ENCODE data around the gene CNDP2.

CNDP2 gene

DNA sequence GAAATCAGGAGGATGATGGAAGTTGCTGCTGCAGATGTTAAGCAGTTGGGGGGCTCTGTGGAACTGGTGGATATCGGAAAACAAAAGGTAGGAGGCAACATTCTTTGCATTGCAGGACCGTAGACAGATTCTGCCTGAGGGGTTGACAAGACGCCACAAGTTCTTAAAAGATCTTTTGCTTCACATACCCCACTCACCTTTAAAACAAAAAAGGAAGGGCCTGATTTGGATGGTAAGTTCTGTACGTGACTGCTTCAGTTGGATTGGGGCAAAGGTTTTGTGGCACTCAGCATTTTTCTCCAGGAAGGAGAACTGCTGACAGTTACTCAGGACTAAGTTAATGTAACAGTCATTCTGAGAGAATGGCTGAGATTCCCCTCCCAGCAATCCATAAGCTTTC, 5.2 kb downstream of the CNDP2 start:
- no peak for DNase-seq

DNA sequence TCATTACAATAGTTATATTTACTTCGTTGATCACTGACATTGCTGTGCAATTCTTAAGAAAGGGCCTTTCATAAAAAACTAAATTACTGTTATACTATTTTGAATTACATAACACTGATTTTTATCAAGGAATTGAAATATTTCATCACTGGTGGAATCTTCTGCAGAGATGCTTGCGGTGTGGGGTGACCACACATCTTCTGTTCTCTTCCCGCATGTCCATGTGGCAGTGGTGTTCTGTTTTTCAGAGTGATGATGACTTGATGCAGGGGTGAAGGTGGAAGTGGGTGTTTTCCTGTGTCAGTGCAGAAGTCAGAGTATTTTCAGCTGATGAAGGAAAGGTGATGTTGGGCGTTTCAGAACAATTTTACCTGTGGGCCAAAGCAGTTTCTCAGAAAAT, 7.0 kb downstream of the CNDP2 start:
- DNase-seq = no peak

DNA sequence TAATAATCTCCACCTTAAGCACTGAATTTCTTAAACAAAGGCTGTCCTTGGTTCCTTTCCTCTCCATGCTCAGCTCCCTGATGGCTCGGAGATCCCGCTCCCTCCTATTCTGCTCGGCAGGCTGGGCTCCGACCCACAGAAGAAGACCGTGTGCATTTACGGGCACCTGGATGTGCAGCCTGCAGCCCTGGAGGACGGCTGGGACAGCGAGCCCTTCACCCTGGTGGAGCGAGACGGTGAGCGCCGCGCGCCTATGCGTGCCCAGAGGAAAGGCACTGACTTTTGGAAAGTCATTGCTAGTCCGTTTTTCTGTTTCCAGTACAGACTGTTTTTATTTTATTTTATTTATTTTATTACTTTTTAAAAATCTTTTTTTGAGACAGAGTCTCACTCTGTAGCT, 9.6 kb downstream of the CNDP2 start:
- DNase-seq = no peak

GRCh38 chr18:74506448-74507084, 10.4 kb downstream of the CNDP2 start:
- DNase-seq = no peak

DNA sequence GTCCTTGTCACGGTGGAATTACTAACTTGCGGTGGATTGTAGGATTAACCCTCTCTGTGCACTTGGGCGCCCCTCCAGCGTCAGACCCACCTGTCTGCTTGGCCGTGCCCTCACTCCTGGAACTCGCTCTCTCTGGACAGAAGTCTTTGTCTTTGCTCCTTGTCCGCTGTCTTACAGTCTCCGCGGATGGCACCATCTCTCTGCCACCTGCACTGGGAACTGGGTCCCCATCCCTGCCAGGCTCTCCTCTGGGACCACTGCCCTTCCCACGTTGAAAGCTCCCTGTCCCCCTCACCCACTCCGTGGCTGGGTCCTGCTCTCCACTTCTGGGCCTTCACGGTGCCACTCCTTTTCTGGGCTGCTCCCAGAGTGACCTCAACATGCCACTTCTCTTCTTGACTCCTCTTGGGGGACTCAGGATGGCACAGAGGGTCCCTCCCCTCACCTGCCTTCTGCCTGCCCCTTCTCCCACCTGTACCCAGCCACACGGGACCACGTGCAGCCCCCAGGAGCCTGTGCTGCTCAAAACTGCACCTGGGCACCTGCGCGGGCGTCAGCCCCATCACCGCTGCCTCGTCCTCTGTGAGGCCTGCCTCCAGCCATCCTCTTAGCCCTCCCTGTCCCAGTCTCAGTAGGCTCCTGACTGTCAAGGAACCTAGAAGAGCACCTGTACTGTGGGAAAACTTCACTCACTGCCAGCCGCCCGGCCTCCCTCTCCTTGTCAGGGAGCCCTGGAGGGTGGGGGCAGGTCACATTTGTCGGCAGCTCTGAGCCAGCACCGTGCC, 11.1 kb downstream of the CNDP2 start:
- no peak for DNase-seq

DNA sequence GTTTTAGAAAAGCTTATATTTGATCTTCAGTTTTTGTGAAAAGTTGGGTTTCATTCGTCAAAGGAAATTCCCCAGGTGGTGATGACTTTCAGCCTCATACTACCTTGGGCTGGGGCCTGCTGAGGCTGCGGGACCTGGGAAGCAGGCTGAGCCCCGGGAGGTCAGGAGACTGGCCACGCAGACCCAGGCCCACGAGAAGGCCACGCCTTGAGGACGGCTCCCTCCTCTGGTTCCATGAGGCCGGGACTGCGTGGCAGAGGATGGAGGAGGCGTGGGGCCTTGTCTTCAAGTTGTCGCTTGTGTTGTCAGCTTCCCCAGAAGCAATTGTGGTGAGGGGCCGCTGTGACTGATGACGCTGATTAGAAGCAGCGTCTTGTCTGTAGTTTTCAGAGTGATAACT, 11.8 kb downstream of the CNDP2 start:
- no peak for DNase-seq

GRCh38 chr18:74508366-74508765, 12.2 kb downstream of the CNDP2 start:
- no peak for DNase-seq

DNA sequence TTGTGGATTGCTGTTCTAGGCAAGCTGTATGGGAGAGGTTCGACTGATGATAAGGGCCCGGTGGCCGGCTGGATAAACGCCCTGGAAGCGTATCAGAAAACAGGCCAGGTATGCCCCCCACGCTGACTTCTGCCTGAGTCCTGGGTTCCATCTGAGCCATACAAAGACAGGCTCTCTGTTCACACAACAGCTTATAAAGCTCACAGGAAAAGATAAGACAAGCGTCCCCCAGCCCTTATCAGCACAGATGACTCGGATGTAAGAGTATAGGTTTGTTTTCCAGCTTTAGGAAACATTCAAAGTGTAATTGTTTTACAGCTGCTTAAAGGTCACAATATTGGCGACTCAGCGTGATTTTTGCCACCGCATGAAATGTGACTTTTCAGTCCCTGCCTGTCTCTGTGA, 12.7 kb downstream of the CNDP2 start:
- DNase-seq = no peak

DNA sequence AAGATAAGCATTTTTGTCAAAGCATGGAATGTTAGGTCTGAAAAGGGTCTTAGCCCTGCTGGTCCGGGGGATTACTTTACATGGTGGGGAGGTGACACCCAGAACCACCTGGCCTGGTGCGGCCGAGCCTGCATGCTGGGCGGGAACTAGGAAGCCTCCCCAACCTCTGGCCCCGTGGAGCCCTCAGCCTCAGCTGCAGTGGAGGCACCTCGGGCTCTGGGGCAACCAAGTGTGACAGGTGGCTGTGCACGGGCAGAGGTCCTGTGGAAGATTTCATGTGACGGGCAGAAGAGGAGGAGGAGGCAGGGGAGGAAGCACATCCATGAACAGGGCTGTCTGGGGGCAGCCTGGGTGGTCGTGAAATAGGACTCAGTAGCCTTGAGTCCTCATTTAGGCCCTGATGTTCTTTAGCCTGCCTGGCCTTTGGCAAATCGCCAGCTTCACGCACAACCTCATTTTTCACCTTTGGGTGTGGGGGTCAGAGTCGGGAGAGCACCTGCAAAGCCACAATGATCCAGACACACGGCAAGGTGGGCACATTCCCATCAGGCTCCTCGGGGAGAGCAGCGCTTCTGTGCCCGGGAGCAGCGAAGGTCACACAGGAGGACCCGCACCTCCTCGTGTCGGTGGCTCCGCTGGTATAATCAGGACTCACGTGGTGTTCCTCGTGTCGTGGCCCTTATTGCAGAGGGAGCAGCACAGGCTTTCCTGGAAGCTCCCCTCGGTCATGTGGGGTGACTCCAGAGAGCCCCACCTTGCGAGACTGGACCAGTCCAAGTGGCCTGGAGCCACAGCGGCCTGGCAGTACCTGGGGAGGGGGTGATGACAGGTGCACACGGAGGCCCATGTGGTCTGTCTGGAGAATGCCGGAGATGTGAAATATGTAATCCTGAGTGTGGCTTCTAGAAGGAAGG, 13.9 kb downstream of the CNDP2 start:
- no peak for DNase-seq

DNA sequence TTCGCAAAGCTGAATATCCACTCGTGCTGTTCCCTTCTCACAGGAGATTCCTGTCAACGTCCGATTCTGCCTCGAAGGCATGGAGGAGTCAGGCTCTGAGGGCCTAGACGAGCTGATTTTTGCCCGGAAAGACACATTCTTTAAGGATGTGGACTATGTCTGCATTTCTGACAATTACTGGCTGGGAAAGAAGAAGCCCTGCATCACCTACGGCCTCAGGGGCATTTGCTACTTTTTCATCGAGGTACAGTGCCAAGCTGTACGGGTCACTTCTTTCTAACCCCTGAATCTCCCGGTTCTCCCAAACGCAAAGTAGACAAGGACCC, 14.6 kb downstream of the CNDP2 start:
- DNase-seq = no peak

DNA sequence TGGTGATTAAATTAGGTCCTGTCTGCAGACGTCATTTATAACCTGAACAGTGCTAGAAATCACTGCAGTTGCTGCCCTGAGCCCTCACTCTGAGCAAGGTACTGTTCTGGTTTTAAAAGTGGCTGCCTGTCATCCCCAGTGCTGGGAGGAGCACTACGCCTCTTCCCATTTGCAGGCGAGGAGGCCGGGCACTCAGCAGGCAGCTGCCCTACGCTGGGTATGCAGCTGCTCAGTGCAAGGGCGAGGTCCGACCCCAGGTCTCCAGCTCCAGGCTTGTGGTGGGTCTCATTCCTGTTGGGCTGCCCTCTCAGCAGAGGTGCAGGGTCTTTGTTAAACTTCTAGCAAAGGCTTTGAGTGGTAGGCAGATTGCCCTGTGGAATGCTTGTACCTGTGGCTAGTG, 15.7 kb downstream of the CNDP2 start:
- DNase-seq = no peak

DNA sequence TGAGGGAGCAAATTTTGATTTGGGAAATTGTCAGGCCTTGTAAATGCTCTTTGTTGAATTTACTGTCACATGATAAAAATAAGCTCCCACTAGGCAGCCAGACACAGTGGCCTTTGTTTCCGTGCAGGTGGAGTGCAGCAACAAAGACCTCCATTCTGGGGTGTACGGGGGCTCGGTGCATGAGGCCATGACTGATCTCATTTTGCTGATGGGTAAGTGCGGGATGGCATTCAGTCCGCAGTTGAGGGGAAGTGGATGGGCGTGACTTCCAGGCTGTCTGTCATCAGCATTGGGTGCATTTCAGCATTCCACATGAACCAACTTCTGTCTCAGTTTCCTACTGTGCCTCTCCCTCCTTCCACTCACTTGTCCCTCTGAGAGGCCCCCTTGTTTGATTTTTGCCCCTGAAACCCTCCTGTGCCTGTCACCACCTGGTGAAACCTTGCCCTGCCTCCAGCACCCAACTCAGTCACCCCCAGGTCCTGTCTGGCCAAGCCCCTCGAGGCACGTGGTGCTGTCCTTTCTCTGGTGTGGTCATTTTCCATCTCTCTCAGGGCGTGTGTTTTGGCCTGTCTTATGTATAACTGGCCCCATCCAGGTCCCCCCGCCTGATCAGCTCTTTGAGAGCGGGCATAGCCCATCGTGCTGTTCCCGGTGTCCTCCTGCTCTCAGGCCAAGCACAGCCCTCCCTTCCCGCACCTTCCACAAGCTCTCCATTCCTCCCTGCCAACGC, 16.3 kb downstream of the CNDP2 start:
- no peak for DNase-seq

GRCh38 chr18:74513149-74513882, 17.2 kb downstream of the CNDP2 start:
- DNase-seq = no peak

- DNase-seq = no peak
Measured at GRCh38 chr18:74513883-74514205, 17.7 kb downstream of the CNDP2 start.

DNA sequence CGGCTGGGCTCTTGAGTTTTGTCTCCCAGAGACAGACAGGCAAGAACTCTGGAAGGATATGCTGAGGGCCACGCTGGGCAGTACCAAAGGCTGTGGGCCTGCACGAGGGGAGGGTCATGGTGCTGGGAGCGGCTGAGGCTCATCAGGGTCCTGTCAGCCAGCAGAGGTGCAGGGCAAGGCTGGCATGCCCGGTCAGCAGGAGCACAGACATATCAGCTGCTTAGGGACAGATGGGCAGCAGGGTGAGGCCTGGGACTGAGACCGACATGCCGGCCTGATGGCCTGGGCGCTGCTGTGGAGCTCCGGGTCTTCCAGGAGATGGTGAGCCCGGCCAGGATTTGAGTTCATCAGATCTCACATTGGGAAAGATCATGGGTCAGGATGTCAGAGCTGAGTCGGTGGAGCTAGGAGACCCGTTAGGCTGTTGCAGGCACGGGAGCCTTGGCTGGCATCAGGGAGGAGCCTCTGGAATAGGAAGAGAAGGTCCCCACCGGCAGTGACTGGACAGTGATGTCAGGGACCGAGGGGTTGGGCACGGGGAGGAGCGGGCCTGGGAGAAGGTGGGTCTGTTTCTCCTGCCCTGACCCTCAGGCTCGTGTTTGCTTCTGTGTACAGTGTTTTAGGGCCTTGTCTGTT, 18.8 kb downstream of the CNDP2 start:
- no peak for DNase-seq

GRCh38 chr18:74515620-74516231, 19.6 kb downstream of the CNDP2 start:
- no peak for DNase-seq

DNA sequence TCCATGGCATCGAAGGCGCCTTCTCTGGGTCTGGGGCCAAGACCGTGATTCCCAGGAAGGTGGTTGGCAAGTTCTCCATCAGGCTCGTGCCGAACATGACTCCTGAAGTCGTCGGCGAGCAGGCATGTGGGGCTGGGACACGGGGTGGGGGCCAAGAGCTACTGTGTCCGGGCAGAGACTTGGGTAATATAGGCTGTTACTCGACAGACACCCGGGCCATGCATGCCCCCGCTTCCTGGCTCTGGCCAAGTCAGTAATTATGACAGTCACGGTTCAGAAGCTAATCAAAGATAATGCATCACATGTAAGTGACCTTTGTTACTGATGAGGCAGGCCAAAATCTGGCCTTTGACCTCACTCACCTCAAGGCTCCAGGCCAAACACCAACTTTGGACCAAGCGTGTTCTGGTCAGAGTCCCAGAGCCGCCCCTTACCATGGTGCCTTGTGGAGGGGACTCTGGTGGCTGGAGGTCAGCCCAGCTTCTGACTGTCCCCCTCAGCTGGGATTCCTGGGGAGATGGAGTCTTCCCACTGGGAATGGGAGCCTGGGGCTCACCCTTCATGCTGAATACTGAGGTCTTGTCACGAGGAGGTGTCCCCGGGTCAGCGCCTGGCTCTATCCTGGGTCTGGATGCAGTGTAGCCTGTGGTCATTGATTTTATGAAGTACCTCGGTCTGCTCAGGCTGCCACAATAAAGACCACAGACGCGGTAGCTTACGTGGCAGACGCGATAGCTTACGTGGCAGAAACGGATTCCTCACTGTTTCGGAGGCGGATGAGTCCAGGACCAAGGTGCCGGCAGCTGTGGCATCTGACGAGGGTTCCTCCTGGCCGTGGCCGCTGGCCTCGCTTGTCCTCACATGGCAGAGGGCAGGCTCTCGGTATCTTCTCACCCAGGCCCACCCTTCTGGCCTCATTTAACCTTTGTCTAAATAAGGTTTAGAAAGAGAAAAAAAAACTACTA, 20.4 kb downstream of the CNDP2 start:
- no peak for DNase-seq

- DNase-seq = no peak
Measured at GRCh38 chr18:74517236-74517630, 21.1 kb downstream of the CNDP2 start.

DNA sequence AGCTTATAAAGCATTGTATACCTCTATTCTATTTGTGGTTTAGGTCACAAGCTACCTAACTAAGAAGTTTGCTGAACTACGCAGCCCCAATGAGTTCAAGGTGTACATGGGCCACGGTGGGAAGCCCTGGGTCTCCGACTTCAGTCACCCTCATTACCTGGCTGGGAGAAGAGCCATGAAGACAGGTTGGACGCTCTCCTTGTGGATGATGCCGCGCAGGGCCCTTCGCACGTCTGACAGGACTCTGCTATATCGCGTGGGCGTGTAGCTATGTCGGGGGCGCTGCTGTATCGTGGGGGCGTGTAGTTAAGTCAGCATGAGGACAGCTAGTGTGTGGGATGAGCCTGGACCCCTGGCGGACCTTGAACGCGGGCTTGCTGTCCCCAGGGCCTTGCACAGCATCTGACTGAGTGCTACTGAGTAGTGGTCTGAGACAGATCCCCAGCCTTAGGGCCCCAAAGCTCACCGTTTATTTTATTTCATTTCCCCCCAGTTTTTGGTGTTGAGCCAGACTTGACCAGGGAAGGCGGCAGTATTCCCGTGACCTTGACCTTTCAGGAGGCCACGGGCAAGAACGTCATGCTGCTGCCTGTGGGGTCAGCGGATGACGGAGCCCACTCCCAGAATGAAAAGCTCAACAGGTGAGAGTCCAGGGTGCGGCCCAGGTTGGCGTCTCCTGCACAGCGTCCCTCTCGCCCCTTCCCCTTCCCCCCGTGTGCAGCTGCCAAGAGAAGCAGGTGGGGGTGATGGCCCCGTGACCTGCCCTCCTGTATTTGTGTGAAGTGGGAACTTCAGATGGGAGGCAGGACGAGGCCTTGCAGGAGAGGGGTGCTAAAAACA, 22.5 kb downstream of the CNDP2 start:
- no peak for DNase-seq
